ENCODE results near the gene SCG3.

Gene SCG3

DNA sequence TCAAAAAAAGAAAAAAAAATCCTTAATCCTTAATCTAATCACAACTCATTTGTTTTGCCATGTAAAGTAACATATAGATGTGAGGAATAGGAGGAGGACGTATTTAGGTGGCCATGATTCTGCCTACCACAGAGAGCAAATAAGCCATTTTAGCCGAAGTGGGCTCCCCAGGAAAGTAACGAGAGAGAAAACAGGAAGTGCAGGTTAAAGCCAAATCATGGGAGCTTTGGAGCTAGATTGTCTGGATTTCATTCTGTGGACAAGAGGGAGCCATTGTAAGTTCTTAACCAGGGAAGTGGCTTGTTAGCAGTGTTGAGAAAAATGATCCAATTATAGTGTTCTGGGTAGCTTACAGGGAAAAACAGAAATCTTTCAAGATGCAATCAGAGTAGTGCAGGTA, 79.5 kb downstream of the SCG3 start:
- no peak for DNase-seq

DNA sequence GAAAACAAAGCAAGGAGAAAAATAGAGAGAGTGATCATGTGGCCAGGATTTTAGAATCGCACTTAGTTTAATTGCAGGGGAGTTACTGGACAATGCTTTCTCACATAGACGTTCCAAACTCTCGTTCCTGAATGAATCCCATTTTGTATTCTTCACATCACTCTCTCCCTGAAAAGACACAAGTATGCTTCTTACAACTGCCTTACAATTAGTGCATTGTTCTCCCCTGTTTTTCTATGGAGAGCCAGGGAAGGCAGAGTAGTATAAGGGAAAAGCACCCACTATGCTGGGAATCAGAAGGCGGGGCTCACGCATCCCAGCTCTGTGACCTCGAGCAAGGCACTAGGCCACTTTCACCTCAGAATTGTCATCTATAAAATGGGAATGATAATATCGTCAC, 84.4 kb downstream of the SCG3 start:
- no peak for DNase-seq

DNA sequence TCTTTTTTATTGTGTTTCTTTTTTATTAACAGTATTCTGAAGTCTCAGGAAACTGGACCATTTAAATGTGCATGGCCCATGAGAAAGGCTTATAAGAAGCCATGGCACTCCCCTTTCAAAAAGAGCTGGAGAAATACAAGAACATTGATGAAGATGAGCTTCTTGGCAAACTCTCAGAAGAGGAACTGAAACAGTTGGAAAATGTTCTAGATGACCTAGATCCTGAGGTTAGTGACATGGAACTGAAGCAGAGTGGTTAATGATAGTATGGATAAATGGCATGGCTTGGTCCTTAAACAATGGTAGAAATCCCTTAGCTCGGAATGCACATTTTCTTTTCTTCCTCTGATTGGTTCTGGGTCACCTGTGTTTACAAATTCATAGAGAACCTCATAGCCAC, 85.0 kb downstream of the SCG3 start:
- DNase-seq, result no peak

DNA sequence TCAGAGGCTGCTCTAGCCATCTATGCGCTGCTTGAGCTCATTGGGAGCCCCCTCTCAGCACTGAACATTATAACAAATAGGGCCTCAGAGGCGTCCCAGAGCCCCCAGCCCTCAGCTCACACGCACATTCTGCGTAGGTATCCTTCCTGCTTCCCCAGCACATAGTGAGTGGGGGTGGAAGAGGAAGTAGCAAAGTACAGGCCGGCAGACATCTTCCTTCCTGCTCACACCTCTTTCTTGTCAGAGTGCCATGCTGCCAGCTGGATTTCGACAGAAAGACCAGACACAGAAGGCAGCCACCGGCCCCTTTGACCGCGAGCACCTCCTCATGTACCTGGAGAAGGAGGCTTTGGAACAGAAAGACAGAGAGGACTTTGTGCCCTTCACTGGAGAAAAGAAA, 86.7 kb downstream of the SCG3 start:
- DNase-seq, result no peak
